GM12864 (cell line): ENCODE measurements around the gene CLIC1.

Experiments
- DNase-seq: peaks from one replicate; pipeline ENCODE4 v3.0.0-alpha.2; 2011; ENCODE audit warnings: low read depth
- H3K4me3 ChIP-seq: 2 replicates; pipeline ENCODE4 v1.5.1; 2011; ENCODE audit warnings: mild to moderate bottlenecking, low read depth, low read length, control low read depth
- TF ChIP-seq, protein P1 (sequence below): IDR thresholded peaks from 2 replicates; pipeline ENCODE4 v1.5.1; 2011; ENCODE audit warnings: low read depth, mild to moderate bottlenecking, moderate library complexity, low read length, control low read depth, inconsistent platforms; ENCODE audit errors: missing control alignments

Gene CLIC1

DNA sequence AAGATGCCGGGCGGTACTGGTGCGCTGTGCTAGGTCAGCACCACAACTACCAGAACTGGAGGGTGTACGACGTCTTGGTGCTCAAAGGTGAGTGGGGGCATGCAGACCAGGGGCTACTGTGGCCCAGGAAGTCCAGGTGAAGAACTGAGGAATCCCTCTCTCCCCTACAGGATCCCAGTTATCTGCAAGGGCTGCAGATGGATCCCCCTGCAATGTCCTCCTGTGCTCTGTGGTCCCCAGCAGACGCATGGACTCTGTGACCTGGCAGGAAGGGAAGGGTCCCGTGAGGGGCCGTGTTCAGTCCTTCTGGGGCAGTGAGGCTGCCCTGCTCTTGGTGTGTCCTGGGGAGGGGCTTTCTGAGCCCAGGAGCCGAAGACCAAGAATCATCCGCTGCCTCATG lies 28.6 kb downstream of the CLIC1 start:
- no peak for DNase-seq
- no peak overlapping the region for H3K4me3 ChIP-seq
- TF ChIP-seq, protein P1, sequence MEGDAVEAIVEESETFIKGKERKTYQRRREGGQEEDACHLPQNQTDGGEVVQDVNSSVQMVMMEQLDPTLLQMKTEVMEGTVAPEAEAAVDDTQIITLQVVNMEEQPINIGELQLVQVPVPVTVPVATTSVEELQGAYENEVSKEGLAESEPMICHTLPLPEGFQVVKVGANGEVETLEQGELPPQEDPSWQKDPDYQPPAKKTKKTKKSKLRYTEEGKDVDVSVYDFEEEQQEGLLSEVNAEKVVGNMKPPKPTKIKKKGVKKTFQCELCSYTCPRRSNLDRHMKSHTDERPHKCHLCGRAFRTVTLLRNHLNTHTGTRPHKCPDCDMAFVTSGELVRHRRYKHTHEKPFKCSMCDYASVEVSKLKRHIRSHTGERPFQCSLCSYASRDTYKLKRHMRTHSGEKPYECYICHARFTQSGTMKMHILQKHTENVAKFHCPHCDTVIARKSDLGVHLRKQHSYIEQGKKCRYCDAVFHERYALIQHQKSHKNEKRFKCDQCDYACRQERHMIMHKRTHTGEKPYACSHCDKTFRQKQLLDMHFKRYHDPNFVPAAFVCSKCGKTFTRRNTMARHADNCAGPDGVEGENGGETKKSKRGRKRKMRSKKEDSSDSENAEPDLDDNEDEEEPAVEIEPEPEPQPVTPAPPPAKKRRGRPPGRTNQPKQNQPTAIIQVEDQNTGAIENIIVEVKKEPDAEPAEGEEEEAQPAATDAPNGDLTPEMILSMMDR: no peak

DNA sequence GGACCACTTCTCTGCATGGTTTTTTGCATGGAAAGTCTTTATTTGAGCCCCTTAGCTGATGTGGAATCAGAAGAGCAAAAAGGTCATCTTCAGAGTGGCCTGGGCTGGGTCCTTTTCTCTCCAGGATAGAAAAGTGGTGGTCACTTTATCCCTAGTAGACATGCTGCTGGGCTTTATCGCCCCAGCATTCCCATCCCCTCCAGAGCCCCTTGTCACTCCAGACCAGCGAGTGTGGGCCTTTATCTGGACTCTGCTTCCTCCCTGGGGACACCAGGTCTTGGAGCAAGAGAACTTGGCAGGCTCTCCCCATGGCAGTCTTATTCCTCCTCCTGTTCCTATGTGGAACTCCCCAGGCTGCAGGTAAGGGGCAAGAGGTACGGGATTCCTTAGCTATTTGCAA lies 29.7 kb downstream of the CLIC1 start, which contains the start of gene LY6G6F:
Gene LY6G6F (plus strand): TSS at position 268 of the 400 bp plus-strand sequence. CDS start 41 bp downstream, at position 309.
- no peak within 1 kb of the TSS for H3K4me3 ChIP-seq
- no peak for DNase-seq
- TF ChIP-seq, protein P1: no peak

DNA sequence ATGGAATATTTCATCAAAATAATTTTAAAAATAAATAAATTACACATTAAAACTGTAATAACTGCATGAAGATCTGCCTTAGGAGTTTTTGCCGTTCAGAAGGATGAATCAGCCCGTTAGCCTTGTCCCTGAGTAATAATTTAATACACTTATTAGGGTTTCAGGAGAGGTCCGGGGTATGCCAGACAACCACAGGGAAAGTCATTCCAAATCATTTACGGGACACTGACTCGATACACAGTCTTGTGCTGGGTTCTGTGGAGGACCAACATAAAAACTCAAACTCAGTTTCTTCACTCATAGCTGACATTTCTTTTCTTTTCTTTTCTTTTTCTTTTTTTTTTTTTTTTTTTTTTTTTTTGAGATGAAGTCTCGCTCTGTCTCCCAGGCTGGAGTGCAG lies 30.4 kb downstream of the CLIC1 start:
- TF ChIP-seq, protein P1: no peak
- no peak overlapping the region for H3K4me3 ChIP-seq
- DNase-seq: no peak

DNA sequence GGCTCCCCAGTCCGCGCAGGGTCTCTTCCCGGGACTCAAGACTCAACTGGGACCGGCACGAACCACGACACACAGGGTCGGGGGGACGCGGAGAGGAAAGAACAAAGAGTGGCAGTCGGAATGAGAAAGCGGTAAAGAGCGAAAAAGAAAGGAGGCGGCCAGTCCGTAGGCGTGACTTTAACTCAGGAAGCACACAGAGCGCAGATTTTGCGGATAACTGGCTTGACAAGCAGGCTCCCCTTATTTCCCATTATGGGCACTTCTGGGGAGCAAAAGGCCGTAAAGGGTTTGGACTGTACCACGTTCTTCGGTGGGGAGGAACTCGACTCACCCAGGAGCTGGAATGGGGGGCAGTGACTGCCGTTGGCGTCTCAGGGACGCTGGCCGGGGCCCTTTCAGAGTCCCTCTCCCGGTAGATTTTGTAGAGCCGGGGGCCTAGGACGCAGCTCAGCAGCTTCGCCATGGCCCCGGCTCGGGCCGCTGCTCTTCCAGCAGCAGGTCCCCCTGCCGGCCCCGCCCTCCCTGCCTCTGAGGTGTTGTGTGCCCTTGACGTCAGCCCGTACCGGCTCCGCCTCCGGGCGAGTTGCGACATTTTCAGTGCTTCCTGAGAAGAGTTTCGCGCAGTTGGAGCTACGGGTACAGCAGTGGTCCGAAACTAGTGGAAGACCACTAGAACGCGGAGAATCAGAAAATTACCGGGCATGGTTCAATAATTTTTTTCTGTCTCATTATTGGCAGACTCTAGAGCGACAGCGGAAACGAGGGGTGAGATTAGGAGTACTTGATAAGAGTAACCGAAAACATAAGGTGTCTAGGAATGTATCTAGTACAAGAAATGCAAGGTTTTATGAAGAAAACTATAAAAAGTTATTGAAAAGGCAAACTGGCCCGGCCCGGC lies 33.3 kb downstream of the CLIC1 start, which contains the start of gene ABHD16A:
Gene ABHD16A (minus strand): TSS at position 506 of the 898 bp plus-strand sequence. CDS start 43 bp downstream, at position 463.
- peak within 1 kb of the TSS; percentile 90 for H3K4me3 ChIP-seq
- peak; percentile 96 for DNase-seq
- TF ChIP-seq, protein P1: no peak

DNA sequence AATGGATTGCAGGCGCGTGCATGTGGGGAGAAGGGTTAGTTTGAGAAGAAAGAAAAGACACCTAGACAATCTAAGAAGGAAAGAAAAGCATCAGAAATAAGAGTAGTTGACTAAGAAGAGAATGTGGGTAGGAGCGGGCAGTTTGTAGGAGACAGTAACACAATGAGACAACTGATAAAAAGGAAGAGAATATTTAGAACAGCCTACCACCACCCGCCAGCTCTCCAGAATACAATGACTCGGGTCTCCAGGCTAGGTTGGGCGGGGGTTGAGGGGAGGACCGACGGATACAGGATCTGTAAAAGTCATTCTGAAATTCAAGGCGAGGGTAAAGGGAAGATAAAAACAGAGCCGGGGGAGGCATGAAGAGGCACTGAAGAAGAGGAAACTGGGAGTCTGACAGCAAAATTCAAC lies 33.9 kb downstream of the CLIC1 start:
- H3K4me3 ChIP-seq: peak overlapping the region; percentile 90
- TF ChIP-seq, protein P1: no peak
- no peak for DNase-seq

DNA sequence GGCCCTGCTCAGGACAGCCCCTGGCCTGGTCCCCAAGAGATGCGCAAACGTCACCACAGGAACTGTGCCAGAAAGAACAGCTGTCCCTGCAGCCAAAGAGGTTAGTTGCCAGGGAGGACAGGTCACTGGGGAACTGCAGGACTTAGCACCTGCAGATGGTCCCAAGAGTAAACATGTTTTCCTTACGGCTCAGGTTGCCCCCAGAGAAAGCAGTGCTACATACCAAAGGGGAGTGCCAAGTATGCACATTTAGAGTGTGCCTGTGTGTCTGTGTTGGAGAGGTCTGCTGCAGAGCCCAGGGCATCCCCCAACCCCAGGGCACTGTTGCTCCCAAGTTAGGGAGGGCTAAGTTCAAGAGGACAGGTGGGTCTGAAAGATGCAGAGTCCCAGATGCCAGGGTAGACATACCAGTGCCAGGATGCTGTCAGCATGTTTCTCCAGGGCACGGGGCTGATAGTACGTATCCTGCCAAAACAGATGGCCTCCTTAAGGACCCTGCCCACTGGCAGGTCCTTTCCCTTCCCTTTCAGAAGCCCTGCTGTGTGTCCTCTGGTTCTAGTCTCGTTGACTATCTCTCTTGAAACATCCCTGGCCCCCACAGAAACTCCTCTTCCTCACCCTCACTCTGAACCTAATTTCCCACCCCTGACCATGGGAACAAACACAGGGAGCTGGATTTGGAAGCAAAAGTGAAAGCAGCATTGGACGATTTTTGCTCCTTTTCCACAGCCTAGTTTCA lies 34.5 kb downstream of the CLIC1 start:
- TF ChIP-seq, protein P1: no peak
- DNase-seq: no peak
- peak overlapping the region; percentile 90 for H3K4me3 ChIP-seq
